GM12864 (cell line): Measurements from ENCODE around the gene CAVIN3.

ENCODE experiments used
- DNase-seq: peaks from one replicate; pipeline ENCODE4 v3.0.0-alpha.2; 2011; ENCODE audit warnings: low read depth
- H3K4me3 ChIP-seq: 2 replicates; pipeline ENCODE4 v1.5.1; 2011; ENCODE audit warnings: mild to moderate bottlenecking, low read depth, low read length, control low read depth
- TF ChIP-seq, protein P1 (sequence below): IDR thresholded peaks from 2 replicates; pipeline ENCODE4 v1.5.1; 2011; ENCODE audit warnings: low read depth, mild to moderate bottlenecking, moderate library complexity, low read length, control low read depth, inconsistent platforms; ENCODE audit errors: missing control alignments

Gene CAVIN3

DNA sequence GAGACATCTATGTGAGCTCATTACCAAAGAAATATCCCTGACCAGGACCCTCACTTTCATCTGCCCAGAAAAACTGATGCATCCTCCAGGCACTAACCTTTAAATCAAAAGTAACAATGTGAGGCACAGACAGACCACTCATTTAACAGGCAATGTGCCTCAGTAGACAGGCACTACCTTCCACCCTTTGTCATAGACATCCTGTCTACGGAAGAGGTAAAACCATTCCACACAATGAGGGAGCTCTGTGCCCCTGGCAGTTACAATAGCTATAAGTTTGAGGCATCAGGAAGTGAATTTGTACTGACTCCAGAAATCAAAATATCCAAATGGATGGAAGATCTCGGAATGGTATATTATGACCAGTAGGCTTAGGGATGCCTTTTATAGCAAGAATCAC is 6.7 kb upstream of the CAVIN3 start:
- no peak overlapping the region for H3K4me3 ChIP-seq
- TF ChIP-seq, protein P1, sequence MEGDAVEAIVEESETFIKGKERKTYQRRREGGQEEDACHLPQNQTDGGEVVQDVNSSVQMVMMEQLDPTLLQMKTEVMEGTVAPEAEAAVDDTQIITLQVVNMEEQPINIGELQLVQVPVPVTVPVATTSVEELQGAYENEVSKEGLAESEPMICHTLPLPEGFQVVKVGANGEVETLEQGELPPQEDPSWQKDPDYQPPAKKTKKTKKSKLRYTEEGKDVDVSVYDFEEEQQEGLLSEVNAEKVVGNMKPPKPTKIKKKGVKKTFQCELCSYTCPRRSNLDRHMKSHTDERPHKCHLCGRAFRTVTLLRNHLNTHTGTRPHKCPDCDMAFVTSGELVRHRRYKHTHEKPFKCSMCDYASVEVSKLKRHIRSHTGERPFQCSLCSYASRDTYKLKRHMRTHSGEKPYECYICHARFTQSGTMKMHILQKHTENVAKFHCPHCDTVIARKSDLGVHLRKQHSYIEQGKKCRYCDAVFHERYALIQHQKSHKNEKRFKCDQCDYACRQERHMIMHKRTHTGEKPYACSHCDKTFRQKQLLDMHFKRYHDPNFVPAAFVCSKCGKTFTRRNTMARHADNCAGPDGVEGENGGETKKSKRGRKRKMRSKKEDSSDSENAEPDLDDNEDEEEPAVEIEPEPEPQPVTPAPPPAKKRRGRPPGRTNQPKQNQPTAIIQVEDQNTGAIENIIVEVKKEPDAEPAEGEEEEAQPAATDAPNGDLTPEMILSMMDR: no peak
- no peak for DNase-seq

DNA sequence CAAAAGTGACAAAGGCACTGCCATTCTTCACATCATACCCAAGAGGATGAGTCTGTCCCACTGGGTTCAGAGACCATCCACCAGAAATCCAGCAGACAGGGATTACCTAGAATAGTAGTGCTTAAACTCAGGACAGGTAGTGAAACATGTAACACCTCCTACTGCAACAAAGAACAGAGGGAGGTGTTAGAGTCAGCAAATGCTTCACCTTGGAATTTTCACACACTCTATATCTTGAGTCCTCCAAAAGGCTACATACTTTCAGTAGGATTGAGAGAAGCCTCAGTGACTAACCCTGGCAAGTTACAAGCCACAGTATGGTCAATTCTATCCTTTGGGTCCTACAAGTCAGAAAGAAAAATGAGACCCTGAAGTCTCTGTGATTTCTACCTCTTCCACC is 6.0 kb upstream of the CAVIN3 start:
- TF ChIP-seq, protein P1: no peak
- no peak for DNase-seq
- no peak overlapping the region for H3K4me3 ChIP-seq

DNA sequence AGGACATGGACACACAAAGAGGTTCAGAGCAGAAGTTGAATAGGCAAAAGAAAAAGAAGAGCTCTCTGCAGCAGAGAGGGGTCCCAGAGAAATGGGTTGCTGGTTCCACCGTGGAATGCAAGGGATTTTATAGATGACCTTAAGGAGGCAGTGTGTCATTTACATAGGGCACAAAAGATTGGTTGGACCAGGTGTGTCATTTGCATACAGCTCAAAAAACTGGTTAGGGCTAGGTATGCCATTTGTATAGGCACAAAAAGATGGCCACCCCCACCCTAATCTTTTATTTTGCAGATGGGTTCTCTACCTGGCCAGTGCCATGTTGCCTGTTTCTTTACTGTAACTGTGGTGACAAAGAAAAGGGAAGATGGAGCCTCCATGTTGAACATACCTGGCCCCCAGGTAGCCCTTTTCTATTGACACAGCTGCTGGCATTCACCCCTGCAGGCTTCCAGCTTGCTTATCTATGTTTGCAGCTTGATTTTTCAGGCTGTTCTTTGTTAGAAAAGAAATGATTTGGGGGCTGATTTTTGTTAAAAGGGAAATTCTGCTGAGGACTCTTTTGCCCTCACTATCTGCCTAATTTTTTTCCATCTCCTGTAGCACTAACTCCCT is 3.1 kb upstream of the CAVIN3 start:
- TF ChIP-seq, protein P1: no peak
- no peak for DNase-seq
- no peak overlapping the region for H3K4me3 ChIP-seq

DNA sequence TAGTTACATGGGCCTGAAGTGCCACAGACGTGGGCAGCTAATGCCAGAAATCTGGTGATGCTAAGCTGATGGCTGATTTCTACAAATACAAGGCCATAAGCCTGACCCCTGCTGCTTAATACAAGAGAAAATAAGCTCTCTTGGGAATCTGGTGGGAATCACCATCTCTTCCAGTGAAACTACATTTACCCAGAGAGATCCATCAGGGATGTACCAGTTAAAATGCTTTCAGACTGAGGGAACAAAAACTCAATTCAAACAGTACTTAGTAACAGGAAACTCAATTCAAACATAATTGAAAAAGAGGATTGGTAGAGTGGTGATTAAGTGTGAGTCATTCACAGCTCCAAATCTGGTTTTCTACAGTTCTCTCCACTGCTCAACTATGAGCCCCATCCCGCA is 1.7 kb upstream of the CAVIN3 start:
- TF ChIP-seq, protein P1: no peak
- H3K4me3 ChIP-seq: no peak overlapping the region
- DNase-seq: no peak

DNA sequence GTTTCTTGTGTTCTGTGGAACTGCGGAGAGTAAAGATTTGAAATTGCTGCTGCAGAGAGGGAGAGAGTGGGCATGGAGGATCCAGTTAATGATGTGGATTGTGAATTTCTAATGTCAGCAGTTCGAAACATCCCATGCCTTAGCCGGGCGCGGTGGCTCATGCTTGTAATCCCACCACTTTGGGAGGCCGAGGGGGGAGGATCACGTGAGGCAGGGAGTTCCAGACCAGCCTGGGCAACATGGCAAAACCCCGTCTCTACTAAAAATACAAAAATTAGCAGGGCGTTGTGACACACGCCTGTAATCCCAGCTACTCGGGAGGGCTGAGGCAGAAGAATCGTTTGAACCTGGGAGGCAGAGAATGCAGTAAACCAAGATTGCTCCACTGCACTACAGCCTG is 1.1 kb upstream of the CAVIN3 start:
- no peak for DNase-seq
- TF ChIP-seq, protein P1: no peak
- H3K4me3 ChIP-seq: no peak overlapping the region; the same call in 1 of the 2 replicates

DNA sequence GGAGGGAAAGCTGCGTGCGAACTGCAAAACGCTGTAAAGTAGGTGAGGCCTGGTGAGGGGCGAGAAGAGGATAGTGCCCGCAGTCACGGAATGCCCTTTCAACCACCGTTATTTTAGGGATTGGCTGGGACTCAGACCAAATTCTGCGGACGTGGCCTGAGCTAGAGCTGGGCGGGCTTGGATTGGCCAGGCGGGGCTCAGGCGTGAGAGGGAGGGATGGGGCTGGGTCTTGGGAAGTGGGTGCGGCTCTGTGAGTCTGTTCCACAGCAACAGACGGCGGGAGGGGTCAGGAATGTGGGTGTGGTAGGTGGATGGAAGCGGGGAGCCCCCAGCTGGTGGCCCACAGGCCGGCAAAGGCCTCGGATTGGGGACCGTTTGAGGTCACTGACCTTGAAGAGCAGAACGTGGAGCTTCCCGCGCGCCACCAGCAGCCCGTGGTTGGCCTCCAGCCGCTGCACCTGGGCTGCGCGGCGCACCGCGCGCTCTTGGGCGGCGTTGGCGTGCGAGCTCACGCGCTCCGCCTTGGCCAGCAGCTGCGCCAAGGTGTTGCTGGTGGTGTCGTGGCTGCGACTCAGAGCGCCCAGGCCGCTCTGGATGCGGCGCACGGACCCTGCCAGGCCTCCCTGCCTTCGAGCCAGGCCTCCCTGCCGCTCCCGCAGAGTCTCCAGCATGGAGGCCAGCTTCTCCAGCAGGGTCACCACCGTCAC is 444 bp downstream of the CAVIN3 start:
- H3K4me3 ChIP-seq: peak overlapping the region; percentile 58
- no peak for DNase-seq
- TF ChIP-seq, protein P1: no peak

DNA sequence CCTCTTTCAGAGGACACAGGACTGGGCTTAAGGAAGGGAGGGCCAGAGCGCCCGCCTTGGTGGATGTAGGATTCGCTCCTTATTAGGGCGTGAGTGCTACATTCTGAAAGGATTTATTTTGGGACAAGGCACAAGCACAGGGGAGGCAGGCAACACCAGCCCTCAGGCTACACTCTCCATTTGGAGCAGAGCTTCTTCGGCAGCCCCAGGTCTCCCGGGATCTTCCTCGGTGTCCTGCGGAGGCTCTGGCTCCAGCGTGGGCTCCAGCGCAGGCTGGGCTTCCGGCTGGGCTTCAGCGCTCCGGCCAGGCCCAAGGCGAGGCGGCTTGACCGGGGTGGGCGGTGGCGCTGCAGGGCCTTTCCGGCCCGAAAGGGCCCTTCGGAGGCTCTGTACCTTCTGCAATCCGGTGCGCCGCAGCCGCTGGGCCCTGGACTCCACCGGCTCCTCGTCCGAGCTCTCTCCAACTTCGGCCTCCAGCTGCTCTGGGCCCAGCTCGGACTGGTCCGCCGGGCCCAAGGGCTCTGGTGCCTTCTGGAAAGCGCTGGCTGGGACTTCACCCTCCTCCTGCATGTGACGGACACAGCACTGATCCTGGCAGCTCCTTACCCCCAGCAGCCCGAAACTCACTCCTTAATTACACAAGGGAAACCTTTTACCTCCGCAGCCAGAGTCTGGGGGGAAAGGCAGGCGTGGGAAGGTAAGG is 1.1 kb downstream of the CAVIN3 start:
- peak overlapping the region; percentile 58 for H3K4me3 ChIP-seq
- no peak for DNase-seq
- TF ChIP-seq, protein P1: no peak
